D341Med (cell line): ENCODE measurements around the gene ZCCHC24.
"Not testable (repeated sequence)": the region's sequence is repeated elsewhere in the genome, so short reads cannot be mapped to it uniquely, and the experiment has no call there.

Source experiments
- DNase-seq: peaks from one replicate; pipeline ENCODE4 v3.0.0; 2012; ENCODE audit warnings: low spot score

Gene ZCCHC24

DNA sequence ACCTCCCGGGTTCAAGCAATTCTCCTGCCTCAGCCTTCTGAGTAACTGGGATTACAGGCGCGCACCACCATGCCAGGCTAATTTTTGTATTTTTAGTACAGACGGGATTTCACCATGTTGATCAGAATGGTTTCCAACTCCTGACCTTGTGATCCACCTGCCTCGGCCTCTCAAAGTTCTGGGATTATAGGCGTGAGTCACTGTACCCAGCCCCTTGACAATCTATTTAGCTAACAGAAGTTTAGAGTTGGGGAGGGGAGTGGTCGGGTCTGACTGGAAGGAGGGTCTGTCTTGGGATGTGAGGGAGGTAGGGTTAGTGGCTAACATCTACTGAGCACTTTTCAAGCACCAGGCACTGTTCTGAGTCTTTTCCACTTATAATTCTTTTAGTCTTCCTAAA lies 27.0 kb upstream of the ZCCHC24 start:
- no peak for DNase-seq

DNA sequence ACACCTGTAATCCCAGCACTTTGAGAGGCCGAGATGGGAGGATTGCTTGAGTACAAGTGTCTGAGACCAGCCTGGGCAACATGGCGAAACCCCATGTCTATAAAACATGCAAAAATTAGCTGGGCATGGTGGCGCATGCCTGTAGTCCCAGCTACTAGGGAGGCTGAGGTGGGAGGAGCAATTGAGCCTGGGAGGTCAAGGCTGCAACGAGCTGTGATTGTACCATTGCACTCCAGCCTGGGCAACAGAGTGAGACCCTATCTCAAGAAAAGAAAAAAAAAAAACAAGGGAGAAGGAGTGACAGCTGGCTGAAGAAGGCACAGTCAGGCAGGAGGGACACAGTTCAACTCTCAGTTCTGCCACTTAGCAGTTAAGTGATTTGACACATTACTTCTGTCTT lies 26.4 kb upstream of the ZCCHC24 start:
- DNase-seq = no peak

DNA sequence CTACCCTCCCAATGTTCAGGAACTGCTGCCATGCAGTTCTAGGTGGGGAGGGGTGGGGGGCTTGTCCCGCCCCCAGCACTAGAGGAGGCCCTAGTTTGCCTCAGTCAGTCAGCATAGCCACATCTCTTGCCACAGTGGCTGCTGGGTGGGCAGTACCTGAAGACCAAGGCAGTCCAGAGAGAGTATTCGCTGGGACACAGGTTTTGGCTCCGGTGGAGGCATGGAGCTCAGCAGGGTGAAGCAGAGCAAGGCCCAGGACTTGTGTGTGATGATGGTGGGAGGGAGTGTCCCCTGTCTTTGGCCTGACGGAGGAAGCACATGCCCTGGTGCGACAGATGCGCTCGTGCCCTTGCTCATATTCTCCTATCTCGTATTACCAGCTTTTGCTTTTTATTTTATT lies 24.7 kb upstream of the ZCCHC24 start:
- no peak for DNase-seq

DNA sequence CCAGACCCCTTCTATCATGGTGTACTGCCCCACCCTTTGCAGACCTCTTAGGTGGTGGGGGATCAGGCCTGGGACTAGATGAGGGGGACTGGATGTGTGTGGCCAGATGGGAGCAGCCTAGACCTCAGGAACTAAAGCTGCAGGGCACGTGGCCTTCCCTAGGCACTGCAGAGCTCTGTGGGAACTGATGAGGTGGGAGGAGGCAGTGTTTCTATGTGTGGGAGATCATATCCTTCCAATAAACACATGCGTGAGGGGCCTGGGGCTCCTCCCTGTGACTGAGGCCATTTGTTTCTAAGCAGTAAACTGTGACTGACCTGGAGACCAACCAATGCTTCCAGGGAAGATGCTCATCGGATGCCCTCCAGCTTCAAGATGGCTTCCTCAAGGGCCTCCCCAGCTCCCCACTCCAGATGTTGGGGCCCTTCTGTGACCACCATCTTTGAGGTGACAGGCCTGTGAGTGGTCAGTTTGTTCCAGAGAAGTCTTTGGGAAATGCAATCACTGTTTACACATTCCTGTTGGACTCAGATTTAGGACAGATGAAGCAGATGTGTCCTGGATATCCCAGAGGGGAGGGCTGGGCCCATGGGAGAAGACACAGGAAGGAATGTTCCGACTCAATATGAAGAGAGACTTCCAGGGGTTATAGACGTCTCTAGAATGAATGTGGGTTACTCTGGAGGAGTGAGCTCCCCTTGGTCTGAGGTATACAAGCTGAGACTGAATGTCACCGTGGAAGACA lies 23.6 kb upstream of the ZCCHC24 start:
- no peak for DNase-seq

DNA sequence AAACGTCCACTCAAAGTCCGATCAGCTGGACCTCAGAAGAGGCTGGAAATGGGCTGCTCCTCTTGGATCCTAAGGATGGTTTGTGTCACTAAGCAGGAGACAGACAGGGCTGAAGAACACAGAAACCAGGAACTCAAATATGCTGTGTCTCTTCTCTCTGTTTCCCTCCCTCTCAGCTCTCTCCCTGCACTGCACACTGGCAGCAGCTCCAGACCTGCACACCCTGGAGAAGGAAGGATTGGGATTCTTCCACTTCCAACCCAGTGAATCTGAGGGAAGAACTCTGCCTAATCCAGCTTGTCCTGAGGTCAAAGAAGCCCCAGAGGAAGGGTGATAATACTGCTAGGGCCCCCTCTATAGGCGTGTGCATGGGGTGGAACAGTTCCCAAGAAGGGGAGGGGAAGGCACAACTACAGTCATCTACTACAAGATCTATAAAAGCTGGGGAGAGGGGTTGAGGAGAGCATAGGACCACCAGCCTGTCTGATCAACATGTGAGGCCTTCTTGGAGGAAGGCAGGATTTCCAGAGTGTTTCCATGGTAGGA lies 22.7 kb upstream of the ZCCHC24 start:
- DNase-seq = no peak

DNA sequence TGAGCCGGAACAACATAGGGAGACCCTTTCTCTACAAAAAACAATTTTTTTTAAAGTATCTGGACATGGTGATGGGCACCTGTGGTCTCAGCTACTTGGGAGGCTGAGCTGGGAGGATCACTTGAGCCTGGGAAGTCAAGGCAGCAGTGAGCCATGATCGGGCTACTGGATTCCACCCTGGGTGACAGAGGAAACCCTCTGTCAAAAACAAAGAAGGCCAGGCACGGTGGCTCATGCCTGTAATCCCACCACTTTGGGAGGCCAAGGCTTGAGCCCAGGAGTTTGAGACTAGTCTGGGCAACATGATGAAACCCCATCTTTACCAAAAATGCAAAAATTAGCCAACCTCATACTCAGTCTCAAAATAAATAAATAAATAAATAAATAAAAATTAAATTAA lies 19.9 kb upstream of the ZCCHC24 start:
- DNase-seq = no peak

DNA sequence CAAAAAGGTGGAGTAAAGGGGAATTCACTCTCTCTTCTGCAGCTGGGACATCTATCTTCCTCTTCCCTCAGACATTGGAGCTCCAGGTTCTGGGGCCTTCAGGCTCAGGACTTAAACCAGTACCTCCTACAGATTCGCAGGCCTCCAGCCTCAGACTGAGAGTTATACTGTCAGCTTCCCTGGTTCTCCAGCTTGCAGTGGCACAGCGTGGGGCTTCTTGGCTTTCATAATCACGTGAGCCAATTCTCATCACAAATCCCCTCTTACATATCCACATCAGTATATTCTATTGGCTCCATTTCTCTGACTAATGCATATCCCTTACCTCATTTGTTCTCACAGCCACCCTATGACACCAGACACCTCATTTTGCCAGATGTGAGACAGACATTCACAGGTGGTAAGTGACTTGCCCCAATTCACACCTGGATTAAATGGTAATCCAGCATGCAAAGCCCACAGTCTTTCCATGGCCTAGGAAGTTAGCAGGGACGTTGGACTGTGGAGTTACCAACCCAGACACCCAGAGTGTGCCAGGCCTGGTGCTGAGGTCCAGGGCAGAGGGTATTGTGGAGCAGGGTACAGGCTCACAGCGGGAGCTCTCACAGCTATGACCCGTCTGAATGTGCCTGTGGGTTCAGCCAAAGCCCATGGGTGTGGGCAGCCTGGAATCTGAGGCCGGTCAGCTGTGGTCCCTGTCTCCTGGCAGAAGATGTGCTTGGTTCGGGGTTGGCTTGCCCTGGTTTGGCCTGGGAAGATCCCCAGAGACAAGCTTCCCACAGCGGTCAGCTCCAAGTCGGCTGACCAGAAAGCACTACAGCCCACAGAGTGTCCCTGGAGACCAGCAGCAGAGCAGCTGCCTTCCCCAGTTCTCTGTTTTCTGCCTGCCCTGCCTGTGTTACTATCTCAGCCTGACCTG lies 18.4 kb upstream of the ZCCHC24 start:
- DNase-seq = no peak

DNA sequence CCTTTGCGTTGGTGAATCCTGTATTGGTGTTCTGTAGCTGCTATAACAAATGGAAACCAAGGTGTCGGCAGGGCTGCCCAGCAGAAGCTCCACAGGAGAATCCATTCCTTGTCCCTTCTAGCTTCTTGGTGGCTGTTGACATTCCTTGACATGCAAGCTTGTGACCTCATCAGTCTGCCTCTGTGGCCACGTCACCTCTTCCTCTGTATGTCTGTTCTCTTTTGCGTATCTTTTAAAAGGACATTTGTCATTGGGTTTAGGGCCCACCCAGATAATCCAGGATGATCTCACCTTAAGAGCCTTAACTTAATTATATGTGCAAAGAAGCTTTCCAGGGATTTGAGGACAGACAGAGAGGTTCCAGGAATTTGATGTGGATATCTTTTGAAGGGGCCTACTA lies 15.3 kb upstream of the ZCCHC24 start:
- DNase-seq = peak; percentile 40

DNA sequence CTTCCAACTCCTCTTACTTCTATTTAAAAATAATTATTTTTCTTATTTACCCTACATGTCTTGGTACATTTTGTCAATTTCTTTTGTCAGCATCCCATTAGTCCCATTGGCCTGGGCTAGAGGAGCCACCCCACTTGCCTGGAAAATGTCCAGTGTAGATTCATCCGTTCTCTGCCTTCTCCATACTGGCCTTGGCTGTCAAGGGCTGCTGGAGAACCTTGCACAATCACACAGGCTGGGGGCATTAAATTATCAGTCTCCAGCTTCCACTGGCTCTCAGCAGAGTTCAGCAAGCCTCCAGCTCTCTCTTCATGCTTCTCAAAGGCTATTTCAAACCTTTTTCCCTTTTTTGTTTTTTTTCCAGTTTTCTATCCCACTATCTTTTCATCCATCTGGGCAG lies 13.8 kb upstream of the ZCCHC24 start:
- no peak for DNase-seq

DNA sequence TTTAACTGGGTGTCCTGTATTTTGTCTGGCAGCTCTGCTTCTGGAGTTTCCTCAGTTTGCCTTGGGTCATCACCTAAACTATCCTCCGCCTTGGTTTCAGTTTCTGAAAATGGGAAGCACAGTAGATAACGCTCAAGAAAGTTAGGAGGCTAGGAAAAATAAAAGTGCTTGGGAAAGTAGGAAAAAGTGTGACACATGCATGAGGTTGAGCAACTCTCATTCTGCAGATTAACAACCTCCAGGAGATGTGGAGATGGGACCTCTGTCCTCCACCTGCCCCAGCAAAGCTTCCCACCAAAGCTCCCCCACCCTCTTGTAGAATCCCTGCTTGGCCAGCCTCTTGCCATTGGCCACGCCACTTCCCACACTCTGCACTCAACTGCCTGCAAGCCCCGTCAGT lies 13.1 kb upstream of the ZCCHC24 start:
- no peak for DNase-seq

DNA sequence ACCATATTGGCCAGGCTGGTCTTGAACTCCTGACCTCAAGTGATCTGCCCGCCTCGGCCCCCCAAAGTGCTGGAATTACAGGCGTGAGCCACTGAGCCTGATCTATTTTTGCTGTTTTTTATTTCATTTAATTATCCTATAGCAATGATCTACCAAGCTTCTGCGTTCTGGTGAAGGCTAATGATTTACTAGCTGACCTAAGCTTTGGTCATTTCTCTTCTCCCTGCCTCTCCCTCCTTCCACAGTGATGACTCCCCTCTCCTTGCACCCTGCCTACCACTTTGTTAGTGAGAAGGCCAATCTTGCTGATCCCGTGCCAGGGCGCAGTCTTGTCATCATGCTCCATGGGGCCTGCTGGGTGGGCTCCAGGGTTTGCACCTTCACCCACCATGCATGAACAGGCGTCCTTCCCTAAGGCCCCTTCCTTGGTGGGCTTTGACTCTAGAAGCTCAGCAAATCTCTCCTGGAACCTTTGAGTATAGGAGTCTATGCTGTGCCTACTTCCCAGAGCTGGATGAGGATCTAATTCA lies 11.9 kb upstream of the ZCCHC24 start:
- DNase-seq = no peak

DNA sequence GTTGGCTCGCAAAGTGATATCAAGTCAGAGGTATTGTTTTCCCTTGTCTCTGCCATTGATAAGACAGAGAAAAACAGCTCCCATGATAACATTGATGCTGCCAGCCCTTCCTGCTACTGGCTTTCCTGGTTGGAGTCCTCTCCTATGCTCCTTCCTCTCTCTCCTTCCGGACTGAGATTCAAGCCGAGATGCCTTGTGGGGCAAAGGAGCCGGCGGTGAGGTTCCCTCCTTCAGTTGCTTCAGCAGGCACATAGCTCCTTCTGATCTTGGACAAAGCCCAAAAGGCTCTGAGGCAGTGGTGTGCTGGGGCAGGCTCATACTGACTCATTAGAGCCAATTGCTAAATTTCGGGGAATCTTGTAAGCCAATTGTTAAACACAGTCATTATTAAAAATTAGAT lies 8.8 kb upstream of the ZCCHC24 start:
- DNase-seq = no peak

DNA sequence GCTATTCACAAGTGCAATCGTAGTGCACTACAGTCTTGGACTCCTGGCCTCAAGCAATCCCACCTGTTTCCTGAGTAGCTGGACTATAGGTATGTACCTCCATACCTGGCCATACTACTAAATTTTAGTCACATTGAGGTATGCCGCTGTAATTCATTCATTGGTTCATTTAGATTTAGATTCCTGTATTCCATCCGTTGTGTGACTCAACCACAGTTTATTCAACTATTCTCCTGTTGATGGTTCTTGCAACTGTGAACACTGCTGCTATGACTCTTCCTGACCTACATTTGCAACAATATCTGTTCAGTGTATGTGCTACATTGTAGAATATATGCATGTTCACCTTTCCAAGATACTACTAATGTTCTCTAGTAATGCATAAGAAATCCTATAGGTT lies 8.0 kb upstream of the ZCCHC24 start:
- no peak for DNase-seq

DNA sequence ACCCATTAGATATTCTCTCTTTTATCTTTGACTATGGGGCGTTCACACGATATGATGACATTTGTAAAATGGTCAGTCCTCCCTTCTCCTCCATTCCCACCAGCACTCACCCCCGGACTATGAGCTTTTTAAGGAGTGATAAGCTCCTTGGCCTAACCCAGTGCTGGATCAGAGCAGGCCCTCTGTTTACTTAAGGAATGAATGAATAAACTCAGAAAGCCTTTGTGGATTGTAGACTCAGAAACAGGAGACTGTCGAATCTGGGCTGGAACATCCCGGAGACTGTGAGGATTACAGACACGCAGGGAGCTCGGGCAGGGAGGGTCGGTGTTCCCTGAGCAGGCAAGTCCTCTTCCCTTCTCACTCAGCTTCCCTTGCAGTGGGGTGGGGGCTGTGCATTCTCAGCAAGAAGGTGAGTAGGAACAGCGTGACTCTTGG lies 6.8 kb upstream of the ZCCHC24 start:
- no peak for DNase-seq

DNA sequence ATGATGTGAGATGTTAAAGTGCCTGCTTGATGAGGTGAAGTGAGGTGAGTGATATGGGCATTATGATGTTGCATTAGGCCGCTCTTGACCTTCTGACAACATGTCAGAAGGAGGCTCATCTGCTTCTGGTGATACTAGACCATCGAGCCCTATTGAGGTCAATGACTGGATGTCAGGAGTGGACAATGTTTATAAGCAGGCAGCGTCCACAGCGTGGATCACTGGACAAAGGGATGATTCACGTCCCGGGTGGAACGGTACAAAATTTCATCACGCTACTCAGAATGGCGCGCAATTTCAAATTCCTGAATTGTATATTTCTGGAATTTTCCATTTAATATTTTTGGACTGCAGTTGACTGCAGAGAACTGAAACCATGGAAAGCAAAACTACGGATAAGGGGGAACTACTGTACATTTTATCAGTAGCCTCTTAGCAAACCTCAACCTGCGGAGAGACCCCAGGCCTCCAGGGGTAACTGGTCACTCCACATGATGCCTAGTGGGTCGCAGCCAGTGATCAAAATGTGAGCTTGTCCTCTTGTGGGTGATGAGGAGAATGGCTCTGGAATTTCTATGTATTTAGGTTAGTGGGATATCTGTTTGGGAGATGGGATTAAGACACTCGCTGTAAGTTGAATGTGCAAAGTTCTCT lies 5.7 kb upstream of the ZCCHC24 start:
- no peak for DNase-seq

DNA sequence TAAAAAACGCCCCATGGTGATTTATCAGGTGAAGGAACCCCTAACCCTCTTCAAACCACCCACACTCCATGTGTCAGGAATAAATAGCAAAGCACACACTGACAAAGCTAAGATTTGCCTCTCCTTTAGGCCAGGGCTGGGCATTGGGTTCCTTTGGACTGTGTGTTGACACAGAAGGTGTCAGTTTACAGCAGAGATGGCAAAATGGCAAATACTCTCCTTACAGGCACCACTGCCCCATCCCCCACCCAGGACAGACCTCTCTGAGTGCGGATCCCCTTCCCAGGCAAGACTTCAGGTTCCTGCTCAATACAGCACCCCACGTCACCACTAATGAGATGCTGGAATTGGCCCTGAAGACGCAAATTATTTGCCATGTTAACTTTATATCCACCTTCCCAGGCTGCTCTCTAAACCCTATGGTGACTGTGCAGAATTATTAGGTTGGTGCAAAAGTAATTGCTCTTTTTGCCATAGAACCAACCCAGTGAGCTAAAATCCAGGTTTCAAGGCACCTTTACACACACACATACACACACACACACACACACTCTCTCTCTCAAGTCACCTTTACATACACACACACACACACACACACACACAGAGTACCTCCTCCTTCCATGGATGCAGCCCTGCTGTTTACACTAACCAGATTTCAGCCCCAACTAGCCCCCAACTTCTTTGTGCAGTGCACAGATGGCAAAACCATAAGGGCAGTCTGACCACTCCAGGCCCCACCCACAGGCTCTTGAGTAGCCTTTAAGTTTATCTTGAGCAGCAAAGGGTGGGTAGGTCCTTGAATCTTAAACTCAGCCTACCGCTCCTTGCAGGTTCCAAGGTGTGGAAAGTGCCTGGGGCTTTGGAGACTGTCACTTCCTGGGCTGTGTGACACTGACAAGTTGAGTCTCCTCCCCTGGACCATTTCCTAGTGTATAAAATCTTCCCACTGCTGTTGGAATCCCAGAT lies 4.0 kb upstream of the ZCCHC24 start:
- DNase-seq = no peak

DNA sequence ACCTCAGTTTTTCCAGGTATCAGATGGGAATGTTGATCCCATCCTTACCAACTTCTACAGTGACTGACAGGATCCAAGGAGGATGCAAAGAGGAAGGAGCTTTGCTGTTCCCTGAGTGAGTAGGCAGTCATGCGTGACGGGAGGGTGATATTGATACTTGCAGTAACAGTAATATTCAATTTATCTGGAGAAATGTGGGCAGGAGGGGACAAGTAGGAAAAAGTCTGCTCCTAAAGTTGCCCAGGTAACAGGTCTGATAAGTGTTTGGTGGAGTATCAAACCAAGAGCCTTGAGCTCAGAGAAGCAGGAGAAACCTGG lies 3.3 kb upstream of the ZCCHC24 start:
- no peak for DNase-seq

DNA sequence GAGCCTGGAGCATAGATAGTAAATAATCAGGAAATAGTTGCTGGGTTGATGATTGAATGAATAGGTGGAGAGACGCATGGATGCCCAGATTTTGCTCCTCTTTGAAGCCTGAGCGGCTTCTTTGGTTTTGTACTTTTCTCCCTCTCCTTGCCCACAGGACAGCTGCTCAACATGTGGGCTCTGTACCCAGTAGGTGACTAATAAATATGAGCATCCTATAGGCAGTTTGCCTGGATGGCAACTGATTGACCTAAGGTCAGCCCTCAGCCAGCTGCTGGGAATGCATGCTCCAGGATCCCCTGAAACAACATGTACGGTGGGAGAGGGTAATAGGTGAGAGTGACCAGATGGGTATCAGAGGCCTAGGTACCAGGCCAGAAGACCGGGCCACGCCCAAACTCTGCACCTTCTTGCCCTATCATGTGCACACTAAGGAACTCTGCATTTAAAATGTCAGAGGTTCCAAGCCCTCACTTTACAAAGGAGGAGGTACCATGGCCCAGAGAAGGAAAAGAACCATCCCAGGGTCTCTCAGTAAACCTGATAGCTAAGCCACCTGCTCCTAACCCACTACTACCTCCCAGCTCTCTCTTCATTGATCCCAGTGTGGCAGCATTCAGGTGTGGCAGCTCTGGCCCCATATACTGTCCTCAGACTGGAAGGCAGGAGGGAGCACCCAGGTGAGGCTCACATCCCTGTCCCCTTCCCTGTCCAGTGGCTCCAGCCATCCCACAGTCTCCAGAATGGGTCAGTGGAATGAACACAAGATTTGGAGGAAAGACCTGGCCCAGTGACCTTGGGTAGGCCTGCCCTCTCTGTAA lies 2.7 kb upstream of the ZCCHC24 start:
- DNase-seq = no peak

DNA sequence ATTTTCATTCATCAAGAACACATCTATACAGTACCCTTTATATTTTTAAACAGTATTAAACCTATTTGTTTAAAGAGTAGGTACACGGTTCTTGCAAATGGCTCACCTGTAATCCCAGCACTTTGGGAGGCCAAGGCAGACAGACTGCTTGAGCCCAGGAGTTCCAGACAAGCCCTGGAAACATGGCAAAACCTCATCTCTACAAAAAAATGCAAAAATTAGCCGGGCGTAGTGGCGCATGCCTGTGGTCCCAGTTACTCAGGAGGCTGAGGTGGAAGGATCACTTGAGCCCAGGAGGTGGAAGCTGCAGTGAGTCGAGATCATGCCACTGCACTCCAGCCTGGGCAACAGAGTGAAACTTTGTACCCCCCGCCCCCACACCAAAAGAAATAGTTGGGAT lies 1.8 kb upstream of the ZCCHC24 start:
- DNase-seq = not testable (repeated sequence)

DNA sequence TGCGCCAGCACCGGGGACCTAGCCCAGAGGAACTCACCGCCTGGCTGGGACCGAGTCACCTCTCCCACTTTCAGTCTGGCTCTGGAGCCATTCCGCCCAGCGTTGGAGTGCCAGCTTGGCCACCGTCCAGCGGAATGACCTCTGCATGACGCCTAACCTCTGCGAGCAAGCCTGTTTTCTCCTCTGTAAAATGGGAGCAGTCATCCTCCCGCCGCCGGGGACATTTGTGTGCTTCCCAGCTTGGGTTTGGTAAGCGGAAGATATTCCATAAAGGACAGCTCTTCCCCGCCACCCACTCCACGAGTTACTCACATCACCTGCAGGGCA lies 1.3 kb upstream of the ZCCHC24 start:
- no peak for DNase-seq
